D341Med (cell line): ENCODE measurements around the gene ADAM12.
"Not testable (repeated sequence)": the region's sequence is repeated elsewhere in the genome, so short reads cannot be mapped to it uniquely, and the experiment has no call there.

ENCODE experiments used
- DNase-seq: peaks from one replicate; pipeline ENCODE4 v3.0.0; 2012; ENCODE audit warnings: low spot score

The ADAM12 gene

DNA sequence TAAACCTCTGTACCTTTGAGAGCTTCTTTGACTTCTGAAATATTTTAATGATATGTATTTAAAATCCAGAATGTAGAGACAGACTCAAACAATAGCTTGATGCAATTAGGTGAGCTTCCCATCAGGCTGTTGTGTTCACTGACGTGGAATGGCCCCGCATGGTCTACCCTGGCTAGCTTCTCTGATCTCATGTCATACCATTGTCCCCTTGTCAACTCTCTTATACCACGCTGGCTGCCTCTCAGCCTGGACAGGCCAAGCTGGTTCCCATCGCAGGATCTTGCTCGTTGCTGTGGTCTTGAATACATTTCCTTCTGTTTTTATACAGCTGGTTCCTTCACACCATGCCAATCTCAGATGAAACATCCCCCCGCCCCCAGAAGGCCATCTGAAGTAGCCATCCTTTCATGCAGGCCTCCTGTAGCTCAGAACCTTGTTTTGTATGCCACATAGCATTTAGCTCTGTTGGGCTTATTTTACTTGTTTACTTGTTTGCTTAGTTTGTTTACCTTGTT, 407.7 kb downstream of the ADAM12 start:
- DNase-seq: no peak

DNA sequence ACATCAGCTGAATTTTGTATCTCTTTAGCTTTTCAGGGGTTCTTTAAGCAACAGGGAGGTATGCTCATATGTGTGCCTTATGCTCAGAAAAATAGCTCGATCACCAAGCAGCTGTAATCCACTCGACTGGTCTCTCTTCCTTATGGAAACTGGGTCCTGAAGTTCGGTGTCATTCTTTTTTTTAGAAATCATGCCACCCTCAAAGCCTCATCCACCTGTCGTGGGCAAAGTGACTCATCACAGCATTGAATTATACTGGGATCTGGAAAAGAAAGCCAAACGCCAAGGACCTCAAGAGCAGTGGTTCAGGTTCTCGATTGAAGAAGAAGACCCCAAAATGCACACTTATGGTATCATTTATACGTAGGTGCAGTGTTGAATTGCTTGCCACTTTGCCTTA, 408.3 kb downstream of the ADAM12 start:
- DNase-seq: no peak

DNA sequence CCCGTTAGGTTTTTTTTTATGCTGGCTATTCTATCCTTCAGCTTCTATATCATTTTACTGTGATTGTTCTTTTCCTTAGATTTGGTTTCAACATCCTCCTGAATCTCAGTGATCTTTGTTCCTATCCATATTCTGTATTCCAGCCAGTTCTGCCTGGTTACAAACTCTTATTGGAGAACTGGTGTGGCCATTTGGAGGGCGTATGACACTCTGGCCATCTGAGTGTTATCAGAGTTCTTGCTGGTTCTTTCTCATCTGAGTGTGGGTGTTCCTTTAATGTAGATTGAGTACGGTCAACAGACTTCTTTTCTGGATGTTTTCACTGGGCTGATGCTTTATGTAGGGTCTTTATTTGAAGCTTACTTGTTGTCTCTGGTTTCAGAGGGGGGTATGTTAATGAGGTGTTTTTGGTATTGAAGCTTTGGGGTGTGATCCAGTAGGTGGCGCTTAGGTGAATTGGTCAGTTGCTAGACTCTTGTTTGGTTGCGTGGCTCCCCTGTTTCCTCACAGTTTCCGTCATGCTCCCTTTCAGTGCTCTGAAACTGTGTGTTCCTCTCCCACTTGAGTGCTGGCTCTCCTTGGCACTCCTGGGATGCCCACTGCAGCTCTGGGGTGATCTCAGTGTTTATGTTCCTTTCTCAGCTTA, 411.2 kb downstream of the ADAM12 start:
- DNase-seq: no peak

DNA sequence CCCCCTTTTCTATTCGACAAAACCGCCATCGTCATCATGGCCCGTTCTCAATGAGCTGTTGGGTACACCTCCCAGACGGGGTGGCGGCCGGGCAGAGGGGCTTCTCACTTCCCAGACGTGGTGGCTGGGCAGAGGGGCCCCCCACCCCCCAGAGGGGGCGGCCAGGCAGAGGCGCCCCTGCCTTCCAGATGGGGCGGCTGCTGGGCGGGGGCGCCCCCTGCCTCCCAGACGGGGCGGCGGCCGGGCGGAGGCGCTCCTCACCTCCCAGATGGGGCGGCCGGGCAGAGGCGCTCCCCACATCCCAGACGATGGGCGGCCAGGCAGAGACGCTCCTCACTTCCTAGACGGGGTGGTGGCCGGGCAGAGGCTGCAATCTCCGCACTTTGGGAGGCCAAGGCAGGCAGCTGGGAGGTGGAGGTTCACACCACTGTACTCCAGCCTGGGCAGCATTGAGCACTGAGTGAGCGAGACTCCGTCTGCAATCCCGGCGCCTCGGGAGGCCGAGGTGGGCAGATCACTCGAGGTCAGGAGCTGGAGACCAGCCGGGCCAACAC, 418.1 kb downstream of the ADAM12 start:
- DNase-seq: not testable (repeated sequence)

DNA sequence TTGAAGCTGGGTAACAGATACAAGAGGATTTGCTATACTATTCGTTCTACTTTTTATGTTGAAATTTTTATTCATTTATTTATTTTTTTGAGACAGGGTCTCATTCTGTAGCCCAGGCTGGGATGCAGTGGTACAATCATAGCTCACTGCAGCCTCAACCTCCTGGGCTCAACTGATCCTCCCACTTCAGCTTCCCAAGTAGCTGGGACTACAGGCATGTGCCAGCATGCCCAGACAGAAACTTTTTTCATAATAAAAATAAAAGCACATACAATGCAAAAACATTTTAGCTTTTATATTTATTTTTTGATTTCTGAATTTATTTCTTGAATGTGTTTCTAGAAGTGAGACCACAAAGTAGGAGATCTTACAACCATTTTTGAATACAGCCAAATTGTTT, 420.7 kb downstream of the ADAM12 start:
- DNase-seq: no peak

DNA sequence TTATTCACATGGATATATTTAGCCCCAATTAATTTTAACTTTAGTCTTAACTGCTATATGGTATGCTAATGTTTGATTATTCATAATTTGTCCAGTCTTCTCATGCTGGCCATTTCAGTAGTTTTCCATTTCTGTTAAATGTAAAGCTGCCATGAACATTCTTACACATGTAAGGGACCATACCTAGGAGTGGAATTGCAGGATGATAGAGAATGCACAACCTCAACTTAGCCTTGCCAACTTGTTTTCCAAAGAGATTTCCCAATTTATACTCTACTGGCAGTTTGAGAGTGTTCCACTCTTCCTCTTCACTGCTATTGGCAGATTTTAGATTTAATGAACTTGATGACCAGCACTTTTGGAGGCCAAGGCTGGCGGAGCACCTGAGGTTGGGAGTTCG, 423.7 kb downstream of the ADAM12 start:
- DNase-seq: no peak
